Measurements from ENCODE around the gene CC2D1B.

DNA sequence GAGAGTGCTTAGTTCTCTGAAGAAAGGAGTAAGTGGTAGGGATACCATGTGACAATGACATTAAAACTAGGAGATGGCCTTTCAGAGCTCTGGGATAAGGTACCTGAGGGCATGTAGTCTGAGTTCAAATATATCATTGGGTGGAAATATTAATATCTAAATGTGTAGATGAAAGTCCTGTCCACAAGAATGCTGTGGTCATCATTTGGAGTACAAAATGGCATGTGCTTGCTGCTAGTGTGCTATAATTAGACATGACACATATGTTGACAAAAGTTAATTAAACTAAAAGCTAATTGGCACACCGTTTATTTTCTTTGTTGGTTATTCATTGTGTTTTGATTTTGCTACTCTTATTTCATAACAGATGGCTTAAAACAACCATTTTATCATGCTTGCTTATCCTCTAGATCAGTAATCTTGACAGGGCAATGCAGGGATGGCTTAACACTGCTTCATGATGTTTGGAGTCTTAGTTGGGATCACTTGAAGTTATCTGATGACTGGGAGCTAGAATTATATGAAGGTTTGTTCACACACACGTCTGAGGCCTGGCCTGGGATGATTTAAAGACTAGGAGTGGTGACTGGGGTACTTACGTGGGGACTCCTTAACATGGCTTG lies 31.0 kb downstream of the CC2D1B start:
- TF ChIP-seq, protein P1, sequence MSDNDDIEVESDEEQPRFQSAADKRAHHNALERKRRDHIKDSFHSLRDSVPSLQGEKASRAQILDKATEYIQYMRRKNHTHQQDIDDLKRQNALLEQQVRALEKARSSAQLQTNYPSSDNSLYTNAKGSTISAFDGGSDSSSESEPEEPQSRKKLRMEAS (CRISPR knock-in tag; IDR thresholded peaks at IDR 0.05), result no peak
- TF ChIP-seq, protein P2, sequence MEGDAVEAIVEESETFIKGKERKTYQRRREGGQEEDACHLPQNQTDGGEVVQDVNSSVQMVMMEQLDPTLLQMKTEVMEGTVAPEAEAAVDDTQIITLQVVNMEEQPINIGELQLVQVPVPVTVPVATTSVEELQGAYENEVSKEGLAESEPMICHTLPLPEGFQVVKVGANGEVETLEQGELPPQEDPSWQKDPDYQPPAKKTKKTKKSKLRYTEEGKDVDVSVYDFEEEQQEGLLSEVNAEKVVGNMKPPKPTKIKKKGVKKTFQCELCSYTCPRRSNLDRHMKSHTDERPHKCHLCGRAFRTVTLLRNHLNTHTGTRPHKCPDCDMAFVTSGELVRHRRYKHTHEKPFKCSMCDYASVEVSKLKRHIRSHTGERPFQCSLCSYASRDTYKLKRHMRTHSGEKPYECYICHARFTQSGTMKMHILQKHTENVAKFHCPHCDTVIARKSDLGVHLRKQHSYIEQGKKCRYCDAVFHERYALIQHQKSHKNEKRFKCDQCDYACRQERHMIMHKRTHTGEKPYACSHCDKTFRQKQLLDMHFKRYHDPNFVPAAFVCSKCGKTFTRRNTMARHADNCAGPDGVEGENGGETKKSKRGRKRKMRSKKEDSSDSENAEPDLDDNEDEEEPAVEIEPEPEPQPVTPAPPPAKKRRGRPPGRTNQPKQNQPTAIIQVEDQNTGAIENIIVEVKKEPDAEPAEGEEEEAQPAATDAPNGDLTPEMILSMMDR (IDR thresholded peaks at IDR 0.05), result no peak
- no peak for TF ChIP-seq ZNF121 (CRISPR knock-in tag; IDR thresholded peaks at IDR 0.05)
- no peak for TF ChIP-seq CBFB (CRISPR knock-in tag; IDR thresholded peaks at IDR 0.05; ENCODE audit: low read depth)
- TF ChIP-seq, protein P3, sequence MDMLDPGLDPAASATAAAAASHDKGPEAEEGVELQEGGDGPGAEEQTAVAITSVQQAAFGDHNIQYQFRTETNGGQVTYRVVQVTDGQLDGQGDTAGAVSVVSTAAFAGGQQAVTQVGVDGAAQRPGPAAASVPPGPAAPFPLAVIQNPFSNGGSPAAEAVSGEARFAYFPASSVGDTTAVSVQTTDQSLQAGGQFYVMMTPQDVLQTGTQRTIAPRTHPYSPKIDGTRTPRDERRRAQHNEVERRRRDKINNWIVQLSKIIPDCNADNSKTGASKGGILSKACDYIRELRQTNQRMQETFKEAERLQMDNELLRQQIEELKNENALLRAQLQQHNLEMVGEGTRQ (CRISPR knock-in tag; IDR thresholded peaks at IDR 0.05), result no peak
- no peak for TF ChIP-seq SP1 (CRISPR knock-in tag; conservative IDR thresholded peaks at IDR 0.05)
- no peak for TF ChIP-seq NFE2L1 (CRISPR knock-in tag; IDR thresholded peaks at IDR 0.05)
- TF ChIP-seq, protein P4, sequence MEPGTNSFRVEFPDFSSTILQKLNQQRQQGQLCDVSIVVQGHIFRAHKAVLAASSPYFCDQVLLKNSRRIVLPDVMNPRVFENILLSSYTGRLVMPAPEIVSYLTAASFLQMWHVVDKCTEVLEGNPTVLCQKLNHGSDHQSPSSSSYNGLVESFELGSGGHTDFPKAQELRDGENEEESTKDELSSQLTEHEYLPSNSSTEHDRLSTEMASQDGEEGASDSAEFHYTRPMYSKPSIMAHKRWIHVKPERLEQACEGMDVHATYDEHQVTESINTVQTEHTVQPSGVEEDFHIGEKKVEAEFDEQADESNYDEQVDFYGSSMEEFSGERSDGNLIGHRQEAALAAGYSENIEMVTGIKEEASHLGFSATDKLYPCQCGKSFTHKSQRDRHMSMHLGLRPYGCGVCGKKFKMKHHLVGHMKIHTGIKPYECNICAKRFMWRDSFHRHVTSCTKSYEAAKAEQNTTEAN (CRISPR knock-in tag; IDR thresholded peaks at IDR 0.05), result no peak
- TF ChIP-seq JUN (CRISPR knock-in tag; IDR thresholded peaks at IDR 0.05), result no peak
- no peak for TF ChIP-seq ZBTB21 (CRISPR knock-in tag; IDR thresholded peaks at IDR 0.05; ENCODE audit: borderline replicate concordance)
- TF ChIP-seq, protein P5, sequence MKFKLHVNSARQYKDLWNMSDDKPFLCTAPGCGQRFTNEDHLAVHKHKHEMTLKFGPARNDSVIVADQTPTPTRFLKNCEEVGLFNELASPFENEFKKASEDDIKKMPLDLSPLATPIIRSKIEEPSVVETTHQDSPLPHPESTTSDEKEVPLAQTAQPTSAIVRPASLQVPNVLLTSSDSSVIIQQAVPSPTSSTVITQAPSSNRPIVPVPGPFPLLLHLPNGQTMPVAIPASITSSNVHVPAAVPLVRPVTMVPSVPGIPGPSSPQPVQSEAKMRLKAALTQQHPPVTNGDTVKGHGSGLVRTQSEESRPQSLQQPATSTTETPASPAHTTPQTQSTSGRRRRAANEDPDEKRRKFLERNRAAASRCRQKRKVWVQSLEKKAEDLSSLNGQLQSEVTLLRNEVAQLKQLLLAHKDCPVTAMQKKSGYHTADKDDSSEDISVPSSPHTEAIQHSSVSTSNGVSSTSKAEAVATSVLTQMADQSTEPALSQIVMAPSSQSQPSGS (CRISPR knock-in tag; IDR thresholded peaks at IDR 0.05; ENCODE audit: borderline replicate concordance, low read depth), result no peak
- TF ChIP-seq ZNF263 (CRISPR knock-in tag; IDR thresholded peaks at IDR 0.05; ENCODE audit: low read depth), result no peak

Data from WTC11 (cell line).